Neutrophil (primary cell): ENCODE results near the gene TMEM214.

Experiments used
- H3K27ac ChIP-seq: fragments of 200-600 bp; sonication (generic); 2 replicates; pipeline ENCODE4 v1.5.1; 2016; ENCODE audit warnings: mild to moderate bottlenecking, moderate library complexity
- H3K27me3 ChIP-seq: fragments of 200-600 bp; sonication (generic); 2 replicates; pipeline ENCODE4 v1.6.0; 2016; ENCODE audit warnings: mild to moderate bottlenecking
- H3K36me3 ChIP-seq: fragments of 200-600 bp; sonication (generic); 2 replicates; pipeline ENCODE4 v1.5.1; 2017
- H3K4me1 ChIP-seq, 2 experiments: fragments of 200-600 bp in 1 of 2; sonication (generic) in 1 of 2; 1 replicate in 1 of 2; 2 replicates in 1 of 2; pipeline versions ENCODE4 v1.5.1 to v1.6.1; 2013 to 2016; ENCODE audit warnings: low read depth in 1 of 2, low read length in 1 of 2, mild to moderate bottlenecking in 1 of 2, moderate library complexity in 1 of 2; ENCODE audit not compliant: control insufficient read depth in 1 of 2, insufficient read depth in 1 of 2
- H3K4me3 ChIP-seq, 2 experiments: fragments of 200-600 bp in 1 of 2; sonication (generic) in 1 of 2; 1 replicate in 1 of 2; 2 replicates in 1 of 2; pipeline ENCODE4 v1.5.1; 2013 to 2016; ENCODE audit warnings: low read depth in 1 of 2, low read length in 1 of 2, mild to moderate bottlenecking in 1 of 2, moderate library complexity in 1 of 2
- H3K9me3 ChIP-seq: fragments of 200-600 bp; sonication (generic); 2 replicates; pipeline ENCODE4 v1.5.1; 2016
- TF ChIP-seq, protein P1 (sequence below): fragments of 200-600 bp; sonication (generic); IDR thresholded peaks from 2 replicates; pipeline ENCODE4 v1.5.1; 2016; ENCODE audit warnings: antibody characterized with exemption

TMEM214 gene

DNA sequence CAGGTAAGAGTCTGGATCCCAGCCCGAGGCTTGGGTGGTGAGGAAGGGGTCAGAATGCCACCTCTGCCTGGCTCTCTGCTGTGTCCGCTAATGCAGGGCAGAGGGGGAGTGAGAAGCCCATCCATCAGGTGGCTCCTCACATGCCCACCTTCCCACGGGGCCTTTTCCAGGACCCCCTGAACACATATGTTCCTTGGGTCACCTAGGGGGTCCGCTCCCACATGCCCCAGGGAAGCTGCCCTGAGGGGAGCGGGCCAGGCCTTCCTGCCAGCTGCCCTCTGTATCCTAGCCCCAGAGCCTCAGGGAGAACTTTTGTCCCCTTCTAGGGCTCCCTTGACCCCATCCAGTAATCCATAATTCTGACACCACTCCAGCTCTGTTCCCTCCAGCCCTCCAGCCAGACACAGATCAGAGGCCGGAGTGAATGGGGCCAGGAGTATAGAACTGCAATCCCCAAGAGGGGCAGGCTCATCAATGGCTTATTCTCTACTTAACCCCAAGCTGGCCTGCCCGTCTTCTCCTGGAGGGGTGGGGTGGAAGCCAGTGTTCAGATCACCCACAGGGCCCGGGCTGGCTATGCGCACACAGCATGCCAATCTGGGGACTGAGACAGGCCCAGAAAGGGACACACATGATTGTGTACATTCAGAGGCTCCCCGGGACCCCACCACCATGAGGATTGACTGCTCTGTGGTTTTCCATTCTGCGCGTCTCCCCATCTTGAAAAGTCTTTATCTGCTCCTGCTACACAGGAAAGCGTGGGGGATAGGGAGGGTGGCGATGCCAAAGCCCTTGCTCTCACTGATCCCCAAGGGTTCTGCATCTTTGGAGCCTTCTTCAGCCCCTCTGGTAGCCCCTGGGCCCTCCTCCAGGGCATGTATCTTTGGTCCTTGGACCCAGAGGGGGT, 46.7 kb downstream of the TMEM214 start:
- no peak overlapping the region for H3K4me3 ChIP-seq
- peaks cover 17% of the 10 kb centered on the region for H3K27me3 ChIP-seq
- peaks cover 65 to 66% of the 10 kb centered on the region in 2 experiments for H3K4me1 ChIP-seq

DNA sequence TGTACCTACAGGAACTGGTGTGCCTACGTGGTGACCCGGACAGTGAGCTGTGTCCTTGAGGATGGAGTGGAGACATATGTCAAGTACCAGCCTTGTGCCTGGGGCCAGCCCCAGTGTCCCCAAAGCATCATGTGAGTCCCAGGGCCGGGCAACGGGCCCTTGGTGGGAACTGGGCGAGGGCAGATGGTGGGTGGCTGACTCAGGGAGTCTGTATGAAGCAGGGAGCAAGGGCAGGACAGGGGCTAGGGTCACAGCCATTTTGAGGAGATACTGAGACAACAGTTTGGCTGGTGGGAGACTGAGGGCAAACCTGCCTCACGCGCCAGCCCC, 47.3 kb downstream of the TMEM214 start:
- H3K4me1 ChIP-seq = peaks cover 62 to 64% of the 10 kb centered on the region in 2 experiments
- TF ChIP-seq, protein P1, sequence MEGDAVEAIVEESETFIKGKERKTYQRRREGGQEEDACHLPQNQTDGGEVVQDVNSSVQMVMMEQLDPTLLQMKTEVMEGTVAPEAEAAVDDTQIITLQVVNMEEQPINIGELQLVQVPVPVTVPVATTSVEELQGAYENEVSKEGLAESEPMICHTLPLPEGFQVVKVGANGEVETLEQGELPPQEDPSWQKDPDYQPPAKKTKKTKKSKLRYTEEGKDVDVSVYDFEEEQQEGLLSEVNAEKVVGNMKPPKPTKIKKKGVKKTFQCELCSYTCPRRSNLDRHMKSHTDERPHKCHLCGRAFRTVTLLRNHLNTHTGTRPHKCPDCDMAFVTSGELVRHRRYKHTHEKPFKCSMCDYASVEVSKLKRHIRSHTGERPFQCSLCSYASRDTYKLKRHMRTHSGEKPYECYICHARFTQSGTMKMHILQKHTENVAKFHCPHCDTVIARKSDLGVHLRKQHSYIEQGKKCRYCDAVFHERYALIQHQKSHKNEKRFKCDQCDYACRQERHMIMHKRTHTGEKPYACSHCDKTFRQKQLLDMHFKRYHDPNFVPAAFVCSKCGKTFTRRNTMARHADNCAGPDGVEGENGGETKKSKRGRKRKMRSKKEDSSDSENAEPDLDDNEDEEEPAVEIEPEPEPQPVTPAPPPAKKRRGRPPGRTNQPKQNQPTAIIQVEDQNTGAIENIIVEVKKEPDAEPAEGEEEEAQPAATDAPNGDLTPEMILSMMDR = no peak
- H3K9me3 ChIP-seq = no peaks in the 10 kb centered on the region
- no peak overlapping the region for H3K27ac ChIP-seq
- H3K4me3 ChIP-seq = no peak overlapping the region
- H3K27me3 ChIP-seq = peaks cover 17% of the 10 kb centered on the region
- no peaks in the 10 kb centered on the region for H3K36me3 ChIP-seq

More for the DNA sequence above, 46.7 kb downstream of the TMEM214 start:
- TF ChIP-seq, protein P1 = no peak
- Histone ChIP-seq H3K36me3 (no peaks in the 10 kb centered on the region), H3K9me3 (no peaks in the 10 kb centered on the region), H3K27ac (no peak overlapping the region)

DNA sequence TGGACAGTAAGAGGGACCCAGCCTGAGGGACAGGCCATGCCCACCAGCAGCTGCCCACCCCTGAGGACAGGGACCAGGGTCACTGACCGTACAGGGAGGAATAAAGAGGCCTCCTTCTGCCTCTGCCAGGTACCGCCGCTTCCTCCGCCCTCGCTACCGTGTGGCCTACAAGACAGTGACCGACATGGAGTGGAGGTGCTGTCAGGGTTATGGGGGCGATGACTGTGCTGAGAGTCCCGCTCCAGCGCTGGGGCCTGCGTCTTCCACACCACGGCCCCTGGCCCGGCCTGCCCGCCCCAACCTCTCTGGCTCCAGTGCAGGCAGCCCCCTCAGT, 47.8 kb downstream of the TMEM214 start:
- Histone ChIP-seq H3K9me3 (no peaks in the 10 kb centered on the region), H3K27me3 (peaks cover 17% of the 10 kb centered on the region), H3K4me1 (peaks cover 62 to 64% of the 10 kb centered on the region in 2 experiments), H3K4me3 (peak overlapping the region in 1 of 2 experiments; percentile 49), H3K36me3 (no peaks in the 10 kb centered on the region), H3K27ac (peak overlapping the region; percentile 78)
- TF ChIP-seq, protein P1 = no peak

DNA sequence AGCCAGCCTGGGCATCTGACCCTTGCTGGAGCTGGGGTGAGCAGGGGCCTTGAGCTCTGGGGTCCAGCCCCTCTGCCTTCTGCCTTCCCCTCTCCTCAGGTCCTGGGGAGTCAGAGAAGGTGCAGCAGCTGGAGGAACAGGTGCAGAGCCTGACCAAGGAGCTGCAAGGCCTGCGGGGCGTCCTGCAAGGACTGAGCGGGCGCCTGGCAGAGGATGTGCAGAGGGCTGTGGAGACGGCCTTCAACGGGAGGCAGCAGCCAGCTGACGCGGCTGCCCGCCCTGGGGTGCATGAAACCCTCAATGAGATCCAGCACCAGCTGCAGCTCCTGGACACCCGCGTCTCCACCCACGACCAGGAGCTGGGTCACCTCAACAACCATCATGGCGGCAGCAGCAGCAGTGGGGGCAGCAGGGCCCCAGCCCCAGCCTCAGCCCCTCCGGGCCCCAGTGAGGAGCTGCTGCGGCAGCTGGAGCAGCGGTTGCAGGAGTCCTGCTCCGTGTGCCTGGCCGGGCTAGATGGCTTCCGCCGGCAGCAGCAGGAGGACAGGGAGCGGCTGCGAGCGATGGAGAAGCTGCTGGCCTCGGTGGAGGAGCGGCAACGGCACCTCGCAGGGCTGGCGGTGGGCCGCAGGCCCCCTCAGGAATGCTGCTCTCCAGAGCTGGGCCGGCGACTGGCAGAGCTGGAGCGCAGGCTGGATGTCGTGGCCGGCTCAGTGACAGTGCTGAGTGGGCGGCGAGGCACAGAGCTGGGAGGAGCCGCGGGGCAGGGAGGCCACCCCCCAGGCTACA, 49.4 kb downstream of the TMEM214 start:
- H3K27me3 ChIP-seq = peaks cover 17% of the 10 kb centered on the region
- peak overlapping the region in 1 of 2 experiments; percentile 49 for H3K4me3 ChIP-seq
- peaks cover 66 to 67% of the 10 kb centered on the region in 2 experiments for H3K4me1 ChIP-seq
- peak overlapping the region; percentile 78 for H3K27ac ChIP-seq
- no peaks in the 10 kb centered on the region for H3K36me3 ChIP-seq
- no peaks in the 10 kb centered on the region for H3K9me3 ChIP-seq
- TF ChIP-seq, protein P1 = no peak

DNA sequence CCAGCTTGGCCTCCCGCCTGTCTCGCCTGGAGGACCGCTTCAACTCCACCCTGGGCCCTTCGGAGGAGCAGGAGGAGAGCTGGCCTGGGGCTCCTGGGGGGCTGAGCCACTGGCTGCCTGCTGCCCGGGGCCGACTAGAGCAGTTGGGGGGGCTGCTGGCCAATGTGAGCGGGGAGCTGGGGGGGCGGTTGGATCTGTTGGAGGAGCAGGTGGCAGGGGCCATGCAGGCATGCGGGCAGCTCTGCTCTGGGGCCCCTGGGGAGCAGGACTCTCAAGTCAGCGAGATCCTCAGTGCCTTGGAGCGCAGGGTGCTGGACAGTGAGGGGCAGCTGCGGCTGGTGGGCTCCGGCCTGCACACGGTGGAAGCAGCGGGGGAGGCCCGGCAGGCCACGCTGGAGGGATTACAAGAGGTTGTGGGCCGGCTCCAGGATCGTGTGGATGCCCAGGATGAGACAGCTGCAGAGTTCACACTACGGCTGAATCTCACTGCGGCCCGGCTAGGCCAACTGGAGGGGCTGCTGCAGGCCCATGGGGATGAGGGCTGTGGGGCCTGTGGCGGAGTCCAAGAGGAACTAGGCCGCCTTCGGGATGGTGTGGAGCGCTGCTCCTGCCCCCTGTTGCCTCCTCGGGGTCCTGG, 50.1 kb downstream of the TMEM214 start:
- Histone ChIP-seq H3K4me3 (no peak overlapping the region), H3K9me3 (no peaks in the 10 kb centered on the region), H3K27ac (peak overlapping the region; percentile 78), H3K36me3 (no peaks in the 10 kb centered on the region), H3K27me3 (peaks cover 17% of the 10 kb centered on the region), H3K4me1 (peaks cover 68 to 71% of the 10 kb centered on the region in 2 experiments)
- TF ChIP-seq, protein P1 = no peak
